Esophagus muscularis mucosa (tissue), 4 donors: ENCODE measurements around the gene PSMB2. TPM values are rescaled to one million over a fixed set of nuclear protein-coding genes. Genes with fewer than 3 reads are reported as not detected.
A peak's percentile ranks its signal among the peaks of the same experiment; 100 is the strongest.

Source experiments
- DNase-seq: peaks from one replicate; pipeline ENCODE4 v3.0.0-alpha.2; 2017; ENCODE audit errors: extremely low spot score
- H3K27ac ChIP-seq, 4 donors: fragments of 200-600 bp; sonication (generic); replicated peaks in 1 of 4; 1 replicate in 3 of 4; 2 replicates in 1 of 4; pipeline ENCODE4 v1.5.1; 2016 to 2019; ENCODE audit warnings: mild to moderate bottlenecking in 1 of 4
- H3K27me3 ChIP-seq, 4 donors: fragments of 200-600 bp; sonication (generic); one replicate each; pipeline versions ENCODE4 v1.5.1 to v1.6.0; 2016 to 2019
- H3K36me3 ChIP-seq, 4 donors: fragments of 200-600 bp; sonication (generic); one replicate each; pipeline ENCODE4 v1.5.1; 2016 to 2019
- H3K4me1 ChIP-seq, 4 donors: fragments of 200-600 bp; sonication (generic); one replicate each; pipeline ENCODE4 v1.5.1; 2016 to 2019
- H3K4me3 ChIP-seq, 4 donors: fragments of 200-600 bp; sonication (generic); 1 replicate in 2 of 4; 2 replicates in 2 of 4; pipeline ENCODE4 v1.5.1; 2016 to 2019; ENCODE audit warnings: mild to moderate bottlenecking in 4 of 4, moderate library complexity in 1 of 4
- H3K9me3 ChIP-seq, 4 donors: fragments of 200-600 bp; sonication (generic); 1 replicate in 3 of 4; 2 replicates in 1 of 4; pipeline ENCODE4 v1.5.1; 2016 to 2019
- CTCF ChIP-seq, 3 experiments: fragments of 200-600 bp in 2 of 3; fragments of 450-650 bp in 1 of 3; sonication (generic) in 2 of 3; IDR thresholded peaks; one replicate each; pipeline ENCODE4 v1.5.1; 2017 to 2019; ENCODE audit warnings: antibody characterized with exemption in 3 of 3, mild to moderate bottlenecking in 2 of 3, moderate library complexity in 1 of 3
- EP300 ChIP-seq: sonication (generic); formaldehyde crosslinking; IDR thresholded peaks from one replicate; pipeline ENCODE4 v1.6.1; 2017; ENCODE audit warnings: antibody characterized with exemption
- POLR2A ChIP-seq: fragments of 450-650 bp; IDR thresholded peaks from one replicate; pipeline ENCODE4 v1.6.1; 2017; ENCODE audit warnings: antibody characterized with exemption, moderate library complexity, mild to moderate bottlenecking, low read depth
- POLR2AphosphoS5 ChIP-seq, 2 donors: sonication (generic); formaldehyde crosslinking; IDR thresholded peaks; one replicate each; pipeline ENCODE4 v1.6.1; 2017; ENCODE audit warnings: antibody characterized with exemption in 2 of 2
- WGBS: methylation state at CpG from one replicate; pipeline ENCODE4 v1.1.5; 2018; 5-methylcytosine and 5-hydroxymethylcytosine counted together
- intact Hi-C: fragments of 100-400 bp; cut with DNase I; formaldehyde crosslinking; loops from one replicate; pipeline ENCODE4 v1.15.1; 2023
- total RNA-seq, 4 donors: library from RNA; depleted of rRNA; stranded (reverse); fragments of >200 nt; gene quantifications; one replicate each; pipeline versions ENCODE4 v1.1.0 to v1.2.1, GENCODE V29; 2016

Gene PSMB2
- total RNA-seq, 4 donors from 2014 or later: 30.3 to 40.5 (median 32.4) TPM

GRCh38 chr1:35623832-35624231 is 17.5 kb downstream of the PSMB2 start:
- Histone ChIP-seq H3K9me3 (no peaks in the 10 kb centered on the region), H3K36me3 (peaks cover 18 to 73% (median 38%) of the 10 kb centered on the region in 4 donors), H3K4me3 (no peak overlapping the region), H3K27ac (no peak overlapping the region), H3K4me1 (peaks cover 0 to 2% (median 0%) of the 10 kb centered on the region in 4 donors), H3K27me3 (no peaks in the 10 kb centered on the region)
- no peak for TF ChIP-seq POLR2A
- TF ChIP-seq POLR2AphosphoS5 (IDR thresholded peaks at IDR 0.05): no peak
- no peak for TF ChIP-seq EP300
- no peak for TF ChIP-seq CTCF (IDR thresholded peaks at IDR 0.05)
- no peak for DNase-seq
- intact Hi-C loops: no loop called here

GRCh38 chr1:35622510-35623178 is 18.7 kb downstream of the PSMB2 start:
- Histone ChIP-seq H3K36me3 (peaks cover 18 to 80% (median 41%) of the 10 kb centered on the region in 4 donors), H3K27me3 (no peaks in the 10 kb centered on the region), H3K27ac (no peak overlapping the region), H3K4me1 (no peaks in the 10 kb centered on the region), H3K9me3 (no peaks in the 10 kb centered on the region), H3K4me3 (no peak overlapping the region)
- 86% methylated on average over 4 of the region's 4 CpGs for WGBS
- DNase-seq: peak; percentile 7
- intact Hi-C loops: no loop called here
- TF ChIP-seq POLR2AphosphoS5 (IDR thresholded peaks at IDR 0.05) (no peak), POLR2A (no peak), EP300 (no peak), CTCF (IDR thresholded peaks at IDR 0.05) (no peak)

GRCh38 chr1:35619237-35620121 is 21.8 kb downstream of the PSMB2 start:
- TF ChIP-seq POLR2AphosphoS5 (IDR thresholded peaks at IDR 0.05) (no peak), POLR2A (no peak), EP300 (no peak), CTCF (IDR thresholded peaks at IDR 0.05) (no peak)
- WGBS: 78% methylated on average over 6 of the region's 6 CpGs

GRCh38 chr1:35615440-35615839 is 25.9 kb downstream of the PSMB2 start:
- Histone ChIP-seq H3K9me3 (no peaks in the 10 kb centered on the region), H3K36me3 (peaks cover 4 to 65% (median 38%) of the 10 kb centered on the region in 4 donors), H3K4me1 (peaks cover 0 to 12% (median 9%) of the 10 kb centered on the region in 4 donors), H3K27me3 (no peaks in the 10 kb centered on the region), H3K27ac (no peak overlapping the region), H3K4me3 (no peak overlapping the region)
- 78% methylated on average over 8 of the region's 8 CpGs for WGBS
- peak; percentile 66 for DNase-seq
- intact Hi-C loops: no loop called here
- no peak for TF ChIP-seq EP300
- TF ChIP-seq CTCF (IDR thresholded peaks at IDR 0.05): no peak
- TF ChIP-seq POLR2A: no peak
- TF ChIP-seq POLR2AphosphoS5 (IDR thresholded peaks at IDR 0.05): no peak

More at GRCh38 chr1:35619237-35620121, 21.8 kb downstream of the PSMB2 start:
- DNase-seq: no peak
- Histone ChIP-seq H3K4me1 (peaks cover 0 to 12% (median 9%) of the 10 kb centered on the region in 4 donors), H3K36me3 (peaks cover 6 to 67% (median 41%) of the 10 kb centered on the region in 4 donors), H3K27ac (no peak overlapping the region), H3K27me3 (no peaks in the 10 kb centered on the region), H3K4me3 (no peak overlapping the region), H3K9me3 (no peaks in the 10 kb centered on the region)
- intact Hi-C loops: no loop called here
